ENCODE measurements around the gene ASB5.
"Not testable (repeated sequence)": the region's sequence is repeated elsewhere in the genome, so short reads cannot be mapped to it uniquely, and the experiment has no call there.

ASB5 gene

GRCh38 chr4:176222149-176222548 lies 46.9 kb downstream of the ASB5 start:
- DNase-seq (ENCODE audit: low spot score), result no peak

GRCh38 chr4:176217510-176217909 lies 51.5 kb downstream of the ASB5 start:
- no peak for DNase-seq (ENCODE audit: low spot score)

GRCh38 chr4:176212351-176212750 lies 56.7 kb downstream of the ASB5 start:
- not testable (repeated sequence) for DNase-seq (ENCODE audit: low spot score)

GRCh38 chr4:176210579-176211296 lies 58.3 kb downstream of the ASB5 start:
- no peak for DNase-seq (ENCODE audit: low spot score)

GRCh38 chr4:176210101-176210500 lies 58.9 kb downstream of the ASB5 start:
- DNase-seq (ENCODE audit: low spot score), result no peak

GRCh38 chr4:176209535-176209934 lies 59.5 kb downstream of the ASB5 start:
- no peak for DNase-seq (ENCODE audit: low spot score)

- no peak for DNase-seq (ENCODE audit: low spot score)
Measured at GRCh38 chr4:176207839-176208238, 61.2 kb downstream of the ASB5 start.

- no peak for DNase-seq (ENCODE audit: low spot score)
Measured at GRCh38 chr4:176205299-176205698, 63.7 kb downstream of the ASB5 start.

- DNase-seq (ENCODE audit: low spot score), result no peak
Measured at GRCh38 chr4:176198316-176198903, 70.6 kb downstream of the ASB5 start.

GRCh38 chr4:176195184-176195978 lies 73.6 kb downstream of the ASB5 start, which contains the start of gene SPATA4:
Gene SPATA4 (minus strand): TSS chr4:176195585. CDS start chr4:176195562, 23 bp downstream.
- peak; percentile 95 for DNase-seq (ENCODE audit: low spot score)

- DNase-seq (ENCODE audit: low spot score), result no peak
Measured at GRCh38 chr4:176193938-176194337, 75.1 kb downstream of the ASB5 start.

GRCh38 chr4:176193126-176193525 lies 75.9 kb downstream of the ASB5 start:
- no peak for DNase-seq (ENCODE audit: low spot score)

GRCh38 chr4:176191974-176192373 lies 77.0 kb downstream of the ASB5 start:
- DNase-seq (ENCODE audit: low spot score), result no peak

- DNase-seq (ENCODE audit: low spot score), result no peak
Measured at GRCh38 chr4:176189891-176190795, 78.9 kb downstream of the ASB5 start.

GRCh38 chr4:176188654-176189053 lies 80.4 kb downstream of the ASB5 start:
- DNase-seq (ENCODE audit: low spot score), result no peak

GRCh38 chr4:176187624-176188023 lies 81.4 kb downstream of the ASB5 start:
- no peak for DNase-seq (ENCODE audit: low spot score)

GRCh38 chr4:176186671-176187395 lies 82.2 kb downstream of the ASB5 start:
- no peak for DNase-seq (ENCODE audit: low spot score)

GRCh38 chr4:176186067-176186466 lies 83.0 kb downstream of the ASB5 start:
- DNase-seq (ENCODE audit: low spot score), result no peak

- DNase-seq (ENCODE audit: low spot score), result no peak
Measured at GRCh38 chr4:176185051-176185450, 84.0 kb downstream of the ASB5 start.

Data from germinal center (tissue), 1 donor.